OCI-LY7 (cell line): ENCODE data around the gene KIFC3.
"Not testable (repeated sequence)": the region's sequence is repeated elsewhere in the genome, so short reads cannot be mapped to it uniquely, and the experiment has no call there.

Source experiments
- EZH2phosphoT487 ChIP-seq: fragments of 200-600 bp; sonication (generic); IDR thresholded peaks from 2 replicates; pipeline ENCODE4 v1.6.1; 2018; ENCODE audit warnings: low read depth, borderline replicate concordance, mild to moderate bottlenecking, mixed run types, antibody characterized with exemption, low read length, moderate library complexity, mixed read lengths
- TF ChIP-seq, protein P1 (sequence below): fragments of 200-600 bp; sonication (generic); conservative IDR thresholded peaks from 2 replicates; pipeline ENCODE4 v1.5.1; 2014; ENCODE audit warnings: mild to moderate bottlenecking, antibody characterized with exemption, low read length, moderate library complexity, mixed read lengths

DNA sequence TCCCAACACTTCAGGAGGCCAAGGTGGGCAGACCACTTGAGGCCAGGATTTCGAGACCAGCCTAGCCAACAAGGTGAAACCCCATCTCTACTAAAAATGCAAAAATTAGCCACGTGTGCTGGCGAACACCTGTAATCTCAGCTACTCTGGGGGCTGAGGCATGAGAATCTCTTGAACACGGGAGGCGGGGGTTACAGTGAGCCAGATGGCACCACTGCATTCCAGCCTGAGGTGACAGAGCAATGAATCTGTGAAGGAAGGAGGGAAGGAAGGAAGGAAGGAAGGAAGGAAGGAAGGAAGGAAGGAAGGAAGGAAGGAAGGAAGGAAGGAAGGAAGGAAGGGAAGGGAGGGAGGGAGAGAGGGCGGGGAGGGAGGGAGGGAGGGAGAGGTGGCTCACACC, 44.6 kb upstream of the KIFC3 start:
- TF ChIP-seq, protein P1, sequence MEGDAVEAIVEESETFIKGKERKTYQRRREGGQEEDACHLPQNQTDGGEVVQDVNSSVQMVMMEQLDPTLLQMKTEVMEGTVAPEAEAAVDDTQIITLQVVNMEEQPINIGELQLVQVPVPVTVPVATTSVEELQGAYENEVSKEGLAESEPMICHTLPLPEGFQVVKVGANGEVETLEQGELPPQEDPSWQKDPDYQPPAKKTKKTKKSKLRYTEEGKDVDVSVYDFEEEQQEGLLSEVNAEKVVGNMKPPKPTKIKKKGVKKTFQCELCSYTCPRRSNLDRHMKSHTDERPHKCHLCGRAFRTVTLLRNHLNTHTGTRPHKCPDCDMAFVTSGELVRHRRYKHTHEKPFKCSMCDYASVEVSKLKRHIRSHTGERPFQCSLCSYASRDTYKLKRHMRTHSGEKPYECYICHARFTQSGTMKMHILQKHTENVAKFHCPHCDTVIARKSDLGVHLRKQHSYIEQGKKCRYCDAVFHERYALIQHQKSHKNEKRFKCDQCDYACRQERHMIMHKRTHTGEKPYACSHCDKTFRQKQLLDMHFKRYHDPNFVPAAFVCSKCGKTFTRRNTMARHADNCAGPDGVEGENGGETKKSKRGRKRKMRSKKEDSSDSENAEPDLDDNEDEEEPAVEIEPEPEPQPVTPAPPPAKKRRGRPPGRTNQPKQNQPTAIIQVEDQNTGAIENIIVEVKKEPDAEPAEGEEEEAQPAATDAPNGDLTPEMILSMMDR: not testable (repeated sequence)
- TF ChIP-seq EZH2phosphoT487: not testable (repeated sequence)
